Endothelial cell (in vitro differentiated cells): ENCODE data around the gene NCOA1. TPM values are rescaled to one million over a fixed set of nuclear protein-coding genes. Genes with fewer than 3 reads are reported as not detected.
"Not testable (repeated sequence)": the region's sequence is repeated elsewhere in the genome, so short reads cannot be mapped to it uniquely, and the experiment has no call there.

Experiments
- DNase-seq: peaks from one replicate; pipeline ENCODE4 v3.0.0; 2021; ENCODE audit warnings: low spot score
- H3K27ac Mint-ChIP-seq: one replicate; pipeline ENCODE4 v1.8.0; 2021; ENCODE audit warnings: mixed read lengths, inconsistent platforms; ENCODE audit not compliant: unreplicated experiment
- H3K27me3 Mint-ChIP-seq: one replicate; pipeline ENCODE4 v1.8.0; 2021; ENCODE audit warnings: mild to moderate bottlenecking, moderate library complexity, mixed read lengths, inconsistent platforms; ENCODE audit not compliant: unreplicated experiment
- H3K36me3 Mint-ChIP-seq: one replicate; pipeline ENCODE4 v1.8.0; 2021; ENCODE audit warnings: mild to moderate bottlenecking, low read depth, mixed read lengths, inconsistent platforms; ENCODE audit not compliant: unreplicated experiment
- H3K4me1 Mint-ChIP-seq: one replicate; pipeline ENCODE4 v1.8.0; 2021; ENCODE audit warnings: mild to moderate bottlenecking, mixed read lengths, inconsistent platforms; ENCODE audit not compliant: unreplicated experiment
- H3K4me3 Mint-ChIP-seq: one replicate; pipeline ENCODE4 v1.8.0; 2021; ENCODE audit warnings: mild to moderate bottlenecking, mixed read lengths, inconsistent platforms; ENCODE audit not compliant: unreplicated experiment
- H3K9me3 Mint-ChIP-seq: one replicate; pipeline ENCODE4 v1.8.0; 2021; ENCODE audit warnings: mixed read lengths, inconsistent platforms; ENCODE audit not compliant: unreplicated experiment
- CTCF ChIP-seq: fragments of 200-600 bp; sonication (generic); IDR thresholded peaks from one replicate; pipeline ENCODE4 v1.5.0; 2021; ENCODE audit warnings: antibody characterized with exemption; ENCODE audit not compliant: unreplicated experiment
- total RNA-seq: library from RNA; stranded (reverse); fragmentation: NEBNext Ultra II Directional; extraction: Animal tissue kit (Norgen Biotek cat#: 25700); gene quantifications from one replicate; pipeline ENCODE4 v1.2.1, GENCODE V29; 2021; ENCODE audit not compliant: unreplicated experiment

NCOA1 gene
- total RNA-seq, 1 donor from 2014 or later, result 47.4 TPM

- no peak for DNase-seq
- Mint-ChIP-seq H3K9me3 (no peaks in the 10 kb centered on the region), H3K27me3 (peaks cover 6% of the 10 kb centered on the region), H3K27ac (no peak overlapping the region), H3K36me3 (peaks cover 19% of the 10 kb centered on the region), H3K4me3 (no peak overlapping the region), H3K4me1 (peaks cover 7% of the 10 kb centered on the region)
- no peak for TF ChIP-seq CTCF
Observed at GRCh38 chr2:24542269-24542872, 51.3 kb downstream of the NCOA1 start.

GRCh38 chr2:24543252-24543651 is 52.2 kb downstream of the NCOA1 start:
- Mint-ChIP-seq H3K27me3 (peaks cover 6% of the 10 kb centered on the region), H3K9me3 (no peaks in the 10 kb centered on the region), H3K27ac (no peak overlapping the region), H3K4me1 (peaks cover 7% of the 10 kb centered on the region), H3K4me3 (no peak overlapping the region), H3K36me3 (peaks cover 26% of the 10 kb centered on the region)
- DNase-seq, result peak; percentile 19
- TF ChIP-seq CTCF, result peak; percentile 33

GRCh38 chr2:24544456-24545115 is 53.5 kb downstream of the NCOA1 start:
- TF ChIP-seq CTCF, result no peak
- peaks cover 7% of the 10 kb centered on the region for H3K4me1 Mint-ChIP-seq
- H3K36me3 Mint-ChIP-seq, result peaks cover 39% of the 10 kb centered on the region
- H3K4me3 Mint-ChIP-seq, result no peak overlapping the region
- no peaks in the 10 kb centered on the region for H3K9me3 Mint-ChIP-seq
- no peak overlapping the region for H3K27ac Mint-ChIP-seq
- peaks cover 6% of the 10 kb centered on the region for H3K27me3 Mint-ChIP-seq
- no peak for DNase-seq

GRCh38 chr2:24546669-24547068 is 55.6 kb downstream of the NCOA1 start:
- no peak for DNase-seq
- H3K4me1 Mint-ChIP-seq, result peaks cover 7% of the 10 kb centered on the region
- H3K27me3 Mint-ChIP-seq, result peaks cover 4% of the 10 kb centered on the region
- no peak for TF ChIP-seq CTCF
- no peak overlapping the region for H3K4me3 Mint-ChIP-seq
- no peak overlapping the region for H3K27ac Mint-ChIP-seq
- H3K36me3 Mint-ChIP-seq, result peaks cover 40% of the 10 kb centered on the region
- H3K9me3 Mint-ChIP-seq, result no peaks in the 10 kb centered on the region

- TF ChIP-seq CTCF, result no peak
- Mint-ChIP-seq H3K36me3 (peaks cover 33% of the 10 kb centered on the region), H3K9me3 (no peaks in the 10 kb centered on the region), H3K27ac (no peak overlapping the region), H3K27me3 (peaks cover 4% of the 10 kb centered on the region), H3K4me3 (no peak overlapping the region), H3K4me1 (peaks cover 5% of the 10 kb centered on the region)
- DNase-seq, result no peak
Observed at GRCh38 chr2:24548058-24548457, 57.0 kb downstream of the NCOA1 start.

- not testable (repeated sequence) for H3K9me3 Mint-ChIP-seq, H3K4me3 Mint-ChIP-seq
Observed at GRCh38 chr2:24550301-24550700, 59.2 kb downstream of the NCOA1 start.

More at GRCh38 chr2:24550301-24550700, 59.2 kb downstream of the NCOA1 start:
- H3K27ac Mint-ChIP-seq, H3K27me3 Mint-ChIP-seq, DNase-seq, H3K4me1 Mint-ChIP-seq: not testable (repeated sequence)
- H3K36me3 Mint-ChIP-seq, result peaks cover 32% of the 10 kb centered on the region
